IMR-90 (cell line): ENCODE measurements around the gene RPS26. TPM values are rescaled to one million over a fixed set of nuclear protein-coding genes. Genes with fewer than 3 reads are reported as not detected.

ENCODE experiments used
- ATAC-seq: fragments of 200-7000 bp; cut with Tn5 transposase; 2 replicates; pipeline ENCODE4 v1.9.1; 2020; ENCODE audit warnings: low read depth, mild to moderate bottlenecking, moderate library complexity
- BruUV-seq: library from RNA; stranded (reverse); fragments of 400-500 nt; replicated peaks from 2 replicates; lab custom pipeline; 2021; lab: Mats Ljungman, UMichigan
- CTCF ChIA-PET: fragments of 300-600 bp; formaldehyde crosslinking; extraction: SDS; loops from one replicate; lab custom pipeline; 2021; ENCODE audit warnings: antibody characterized with exemption; lab: Yijun Ruan, JAX
- POLR2A ChIA-PET: fragments of 300-600 bp; sonication (Branson Sonifier 250); formaldehyde crosslinking; loops from one replicate; lab custom pipeline; 2022; ENCODE audit warnings: antibody characterized with exemption; ENCODE audit not compliant: unreplicated experiment; lab: Charles Lee
- DNase-seq: peaks from one replicate; pipeline ENCODE4 v3.0.0; 2013
- H2AFZ ChIP-seq: replicated peaks from 2 replicates; pipeline ENCODE3; 2013; ENCODE audit warnings: low read length, mild to moderate bottlenecking; ENCODE audit not compliant: poor library complexity
- H2AK5ac ChIP-seq: 2 replicates; pipeline ENCODE4 v1.6.1; 2013; ENCODE audit warnings: low read depth, low read length, inconsistent platforms
- H2AK9ac ChIP-seq: replicated peaks from 2 replicates; pipeline ENCODE3; 2013; ENCODE audit warnings: mild to moderate bottlenecking, low read depth, low read length, moderate library complexity; ENCODE audit not compliant: poor library complexity
- H2BK120ac ChIP-seq: 2 replicates; pipeline ENCODE4 v1.6.1; 2013; ENCODE audit warnings: low read depth, low read length, inconsistent platforms
- H2BK15ac ChIP-seq: 3 replicates; pipeline ENCODE4 v1.6.1; 2013; ENCODE audit warnings: low read depth, low read length, inconsistent platforms
- H2BK20ac ChIP-seq: 2 replicates; pipeline ENCODE4 v1.6.1; 2013; ENCODE audit warnings: low read depth, mild to moderate bottlenecking, inconsistent platforms, low read length, moderate library complexity
- H2BK5ac ChIP-seq: 2 replicates; pipeline ENCODE4 v1.6.1; 2013; ENCODE audit warnings: mild to moderate bottlenecking, low read depth, low read length, inconsistent platforms; ENCODE audit not compliant: poor library complexity, severe bottlenecking
- H3K14ac ChIP-seq: replicated peaks from 2 replicates; pipeline ENCODE4 v1.6.1; 2013; ENCODE audit warnings: low read depth, low read length, inconsistent platforms
- H3K18ac ChIP-seq: 2 replicates; pipeline ENCODE4 v1.6.1; 2013; ENCODE audit warnings: low read depth, low read length, control low read depth
- H3K23ac ChIP-seq: 2 replicates; pipeline ENCODE4 v1.6.1; 2013; ENCODE audit warnings: low read depth, low read length, inconsistent platforms
- H3K27ac ChIP-seq: 2 replicates; pipeline ENCODE4 v1.5.1; 2013; ENCODE audit warnings: mild to moderate bottlenecking, control low read depth, low read length; ENCODE audit not compliant: insufficient read depth
- H3K27me3 ChIP-seq: 2 replicates; pipeline ENCODE4 v1.6.1; 2013; ENCODE audit warnings: low read length; ENCODE audit not compliant: control insufficient read depth, insufficient read depth
- H3K36me3 ChIP-seq: 2 replicates; pipeline ENCODE4 v1.6.1; 2013; ENCODE audit warnings: low read length, mixed read lengths; ENCODE audit not compliant: control insufficient read depth, insufficient read depth
- H3K4ac ChIP-seq: 2 replicates; pipeline ENCODE4 v1.6.1; 2013; ENCODE audit warnings: low read depth, low read length, inconsistent platforms
- H3K4me1 ChIP-seq: 2 replicates; pipeline ENCODE4 v1.6.1; 2013; ENCODE audit warnings: low read length, mixed read lengths; ENCODE audit not compliant: control insufficient read depth, insufficient read depth
- H3K4me2 ChIP-seq: 2 replicates; pipeline ENCODE4 v1.6.1; 2013; ENCODE audit warnings: low read depth, mild to moderate bottlenecking, control low read depth, low read length, moderate library complexity
- H3K4me3 ChIP-seq: 2 replicates; pipeline ENCODE4 v1.5.1; 2013; ENCODE audit warnings: low read depth, mild to moderate bottlenecking, control low read depth, low read length, moderate library complexity; ENCODE audit not compliant: insufficient read depth
- H3K56ac ChIP-seq: 2 replicates; pipeline ENCODE4 v1.6.1; 2013; ENCODE audit warnings: low read length, inconsistent platforms; ENCODE audit not compliant: insufficient read depth; ENCODE audit errors: extremely low read depth
- H3K79me1 ChIP-seq, 2 experiments: 2 replicates each; pipeline ENCODE4 v1.6.1; 2013; ENCODE audit warnings: low read length in 2 of 2, inconsistent platforms in 1 of 2, low read depth in 1 of 2
- H3K9ac ChIP-seq: 2 replicates; pipeline ENCODE4 v1.6.1; 2013; ENCODE audit warnings: low read depth, low read length, control low read depth
- H3K9me1 ChIP-seq: 2 replicates; pipeline ENCODE4 v1.6.1; 2013; ENCODE audit warnings: low read length, inconsistent platforms; ENCODE audit not compliant: insufficient read depth
- H3K9me3 ChIP-seq: 2 replicates; pipeline ENCODE4 v1.6.1; 2013; ENCODE audit warnings: low read length; ENCODE audit not compliant: control insufficient read depth, insufficient read depth
- H4K20me1 ChIP-seq: 2 replicates; pipeline ENCODE4 v1.6.1; 2013; ENCODE audit warnings: low read length, inconsistent platforms; ENCODE audit not compliant: insufficient read depth
- H4K5ac ChIP-seq: 2 replicates; pipeline ENCODE4 v1.6.1; 2013; ENCODE audit warnings: mild to moderate bottlenecking, low read depth, low read length, control low read depth
- H4K8ac ChIP-seq, 2 experiments: 2 replicates each; pipeline ENCODE4 v1.6.1; 2013; ENCODE audit warnings: low read depth in 2 of 2, low read length in 2 of 2, control low read depth in 1 of 2, inconsistent platforms in 1 of 2
- H4K91ac ChIP-seq: 2 replicates; pipeline ENCODE4 v1.6.1; 2013; ENCODE audit warnings: low read depth, low read length, inconsistent platforms; ENCODE audit not compliant: insufficient read depth
- BHLHE40 ChIP-seq: fragments of 150-350 bp; IDR thresholded peaks from 2 replicates; pipeline ENCODE4 v1.6.1; 2016; ENCODE audit warnings: mild to moderate bottlenecking, low read depth, low read length
- CEBPB ChIP-seq: IDR thresholded peaks from 2 replicates; pipeline ENCODE4 v1.6.1; 2012; ENCODE audit warnings: low read depth, low read length, improper control_type of control experiment
- CHD1 ChIP-seq: IDR thresholded peaks from 2 replicates; pipeline ENCODE4 v1.6.1; 2012; ENCODE audit warnings: low read depth, low read length, improper control_type of control experiment
- FOS ChIP-seq: fragments of 150-350 bp; IDR thresholded peaks from 2 replicates; pipeline ENCODE4 v1.6.1; 2016; ENCODE audit warnings: low read depth, low read length
- MAFK ChIP-seq: IDR thresholded peaks from 2 replicates; pipeline ENCODE4 v1.6.1; 2012; ENCODE audit warnings: low read depth, low read length, improper control_type of control experiment
- MAZ ChIP-seq: IDR thresholded peaks from 2 replicates; pipeline ENCODE4 v1.6.1; 2012; ENCODE audit warnings: low read depth, mild to moderate bottlenecking, low read length, improper control_type of control experiment, moderate library complexity, borderline replicate concordance
- MXI1 ChIP-seq: IDR thresholded peaks from 2 replicates; pipeline ENCODE4 v1.6.1; 2012; ENCODE audit warnings: low read depth, mild to moderate bottlenecking, low read length, moderate library complexity, borderline replicate concordance
- NFE2L2 ChIP-seq: fragments of 150-350 bp; IDR thresholded peaks from 2 replicates; pipeline ENCODE4 v1.6.1; 2016; ENCODE audit warnings: low read depth, mild to moderate bottlenecking, low read length
- POLR2A ChIP-seq: IDR thresholded peaks from 2 replicates; pipeline ENCODE4 v1.6.1; 2012; ENCODE audit warnings: mild to moderate bottlenecking, low read depth, low read length
- RAD21 ChIP-seq: IDR thresholded peaks from 2 replicates; pipeline ENCODE4 v1.6.1; 2012; ENCODE audit warnings: low read length, improper control_type of control experiment
- RCOR1 ChIP-seq: IDR thresholded peaks from 2 replicates; pipeline ENCODE4 v1.6.1; 2012; ENCODE audit warnings: mild to moderate bottlenecking, low read length, improper control_type of control experiment; ENCODE audit not compliant: insufficient replicate concordance
- RFX5 ChIP-seq: IDR thresholded peaks from 2 replicates; pipeline ENCODE4 v1.8.0; 2012; ENCODE audit warnings: low read depth, mild to moderate bottlenecking, low read length, moderate library complexity
- SMC3 ChIP-seq: fragments of 150-350 bp; IDR thresholded peaks from 2 replicates; pipeline ENCODE4 v1.6.1; 2016; ENCODE audit warnings: low read depth, mild to moderate bottlenecking, antibody characterized with exemption, low read length, moderate library complexity
- WGBS, 2 experiments: methylation state at CpG; one replicate each; pipeline versions ENCODE4 v1.1.5 to v1.1.7; 2013; ENCODE audit warnings: missing lambda C conversion rate in 2 of 2; ENCODE audit not compliant: insufficient read length in 1 of 2; ENCODE audit errors: extremely low coverage in 2 of 2; 5-methylcytosine and 5-hydroxymethylcytosine counted together
- dilution Hi-C: fragments of 300-500 bp; cut with HindIII; formaldehyde crosslinking; loops from one replicate; pipeline ENCODE4 v1.14.3; 2018; ENCODE audit warnings: low sequenced_read_pairs; ENCODE audit not compliant: unreplicated experiment
- in situ Hi-C: fragments of 300-500 bp; cut with MboI; formaldehyde crosslinking; loops from 3 replicates; pipeline ENCODE4 v1.14.3; 2019; ENCODE audit warnings: low sequenced_read_pairs, inconsistent platforms, mixed read lengths
- intact Hi-C: fragments of 100-400 bp; cut with micrococcal nuclease; formaldehyde crosslinking; loops from 2 replicates; pipeline ENCODE4 v1.10.0; 2022
- polyA plus RNA-seq, 3 experiments: library from polyadenylated mRNA; depleted of rRNA; stranded (reverse); fragments of >200 nt; gene quantifications; 2 replicates each; pipeline ENCODE4 v1.2.3, GENCODE V29; 2012; ENCODE audit warnings: low replicate concordance in 1 of 3
- total RNA-seq: library from RNA; depleted of rRNA; stranded (reverse); fragments of >200 nt; gene quantifications from 2 replicates; pipeline ENCODE4 v1.2.3, GENCODE V29; 2012
- TF ChIP-seq, protein P1 (sequence below): fragments of 150-350 bp; IDR thresholded peaks from 2 replicates; pipeline ENCODE4 v1.6.1; 2016; ENCODE audit warnings: low read depth, mild to moderate bottlenecking, low read length, moderate library complexity, borderline replicate concordance
- TF ChIP-seq, protein P2 (sequence below): fragments of 150-350 bp; IDR thresholded peaks from 2 replicates; pipeline ENCODE4 v1.6.1; 2017; ENCODE audit warnings: mild to moderate bottlenecking, antibody characterized with exemption, low read length, low read depth
- TF ChIP-seq, protein P3 (sequence below): conservative IDR thresholded peaks from 2 replicates; pipeline ENCODE4 v1.5.1; 2012; ENCODE audit warnings: mild to moderate bottlenecking, low read depth, low read length, improper control_type of control experiment

The RPS26 gene
- total and polyA plus RNA-seq, 2 of the 4 experiments (the other 2 are of a cell fraction): 307 to 1,824 TPM

DNA sequence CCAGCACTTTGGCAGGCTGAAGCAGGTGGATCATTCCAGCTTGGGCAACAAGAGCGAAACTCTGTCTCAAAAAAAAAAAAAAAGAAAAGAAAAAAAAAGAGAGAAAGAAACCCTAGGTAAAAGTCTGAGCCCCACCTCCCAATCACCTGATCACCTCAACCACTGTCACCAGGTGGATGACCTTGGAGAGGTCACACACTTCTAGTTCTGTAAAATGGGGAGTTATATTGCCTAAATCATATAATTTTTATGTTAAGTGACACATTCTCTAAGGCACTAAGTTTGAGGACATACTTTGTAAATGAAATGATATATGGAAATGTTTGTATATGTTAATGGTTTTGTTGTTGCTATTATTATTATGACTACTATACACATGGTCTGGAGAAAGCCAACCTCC lies 36.7 kb downstream of the RPS26 start:
- H3K4me2 ChIP-seq: no peak overlapping the region
- no peak overlapping the region for H2BK120ac ChIP-seq
- H2AK5ac ChIP-seq: no peak overlapping the region
- no peak overlapping the region for H4K5ac ChIP-seq
- H2AFZ ChIP-seq: peak overlapping the region; percentile 100
- no peak overlapping the region for H3K4ac ChIP-seq
- dilution Hi-C loops: no loop called here
- H2AK9ac ChIP-seq: no peak overlapping the region
- in situ Hi-C loops: no loop called here
- ChIA-PET POLR2A (interaction anchor here (0.6 kb wide), 1 partner anchor 82 kb away, joined by 8 read pairs; no protein-coding TSS in a partner anchor), CTCF (interaction anchor here (1.3 kb wide), 1 partner anchor 38 kb away, joined by 4 read pairs; the partner anchor contains the start of gene RPL41)
- no peaks in the 10 kb centered on the region; the same call in 1 of the 2 replicates for H4K20me1 ChIP-seq
- no peak overlapping the region for H4K91ac ChIP-seq
- intact Hi-C loops: loop anchor here (2.0 kb wide), 1 partner anchor 32 kb away; no protein-coding TSS in a partner anchor
- H2BK5ac ChIP-seq: no peak overlapping the region
- H3K4me3 ChIP-seq: no peak overlapping the region
- H3K36me3 ChIP-seq: no peaks in the 10 kb centered on the region
- no peak for ATAC-seq
- no CpG with 5 or more reads among the region's 1 CpG for WGBS, 2 experiments
- no peak overlapping the region for H2BK15ac ChIP-seq
- no peak overlapping the region for H3K23ac ChIP-seq
- H3K9ac ChIP-seq: no peak overlapping the region
- no peaks in the 10 kb centered on the region for H3K79me1 ChIP-seq
- no peak for DNase-seq
- H3K27ac ChIP-seq: no peak overlapping the region
- H3K56ac ChIP-seq: no peak overlapping the region
- H4K8ac ChIP-seq: peak overlapping the region in 1 of 2 experiments; percentile 49; a peak in 1 of 4 replicates
- H3K18ac ChIP-seq: no peak overlapping the region
- H3K27me3 ChIP-seq: peaks cover 31% of the 10 kb centered on the region
- no peak overlapping the region for H2BK20ac ChIP-seq
- TF ChIP-seq FOS: no peak
- TF ChIP-seq NFE2L2: no peak
- TF ChIP-seq BHLHE40: no peak
- TF ChIP-seq RCOR1: no peak
- TF ChIP-seq RFX5: no peak
- TF ChIP-seq MXI1: no peak
- TF ChIP-seq, protein P1, sequence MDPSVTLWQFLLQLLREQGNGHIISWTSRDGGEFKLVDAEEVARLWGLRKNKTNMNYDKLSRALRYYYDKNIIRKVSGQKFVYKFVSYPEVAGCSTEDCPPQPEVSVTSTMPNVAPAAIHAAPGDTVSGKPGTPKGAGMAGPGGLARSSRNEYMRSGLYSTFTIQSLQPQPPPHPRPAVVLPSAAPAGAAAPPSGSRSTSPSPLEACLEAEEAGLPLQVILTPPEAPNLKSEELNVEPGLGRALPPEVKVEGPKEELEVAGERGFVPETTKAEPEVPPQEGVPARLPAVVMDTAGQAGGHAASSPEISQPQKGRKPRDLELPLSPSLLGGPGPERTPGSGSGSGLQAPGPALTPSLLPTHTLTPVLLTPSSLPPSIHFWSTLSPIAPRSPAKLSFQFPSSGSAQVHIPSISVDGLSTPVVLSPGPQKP: no peak
- no peak for TF ChIP-seq MAFK
- no peak for TF ChIP-seq MAZ
- TF ChIP-seq, protein P2, sequence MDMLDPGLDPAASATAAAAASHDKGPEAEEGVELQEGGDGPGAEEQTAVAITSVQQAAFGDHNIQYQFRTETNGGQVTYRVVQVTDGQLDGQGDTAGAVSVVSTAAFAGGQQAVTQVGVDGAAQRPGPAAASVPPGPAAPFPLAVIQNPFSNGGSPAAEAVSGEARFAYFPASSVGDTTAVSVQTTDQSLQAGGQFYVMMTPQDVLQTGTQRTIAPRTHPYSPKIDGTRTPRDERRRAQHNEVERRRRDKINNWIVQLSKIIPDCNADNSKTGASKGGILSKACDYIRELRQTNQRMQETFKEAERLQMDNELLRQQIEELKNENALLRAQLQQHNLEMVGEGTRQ: no peak
- TF ChIP-seq RAD21: no peak
- no peak for TF ChIP-seq SMC3
- TF ChIP-seq, protein P3, sequence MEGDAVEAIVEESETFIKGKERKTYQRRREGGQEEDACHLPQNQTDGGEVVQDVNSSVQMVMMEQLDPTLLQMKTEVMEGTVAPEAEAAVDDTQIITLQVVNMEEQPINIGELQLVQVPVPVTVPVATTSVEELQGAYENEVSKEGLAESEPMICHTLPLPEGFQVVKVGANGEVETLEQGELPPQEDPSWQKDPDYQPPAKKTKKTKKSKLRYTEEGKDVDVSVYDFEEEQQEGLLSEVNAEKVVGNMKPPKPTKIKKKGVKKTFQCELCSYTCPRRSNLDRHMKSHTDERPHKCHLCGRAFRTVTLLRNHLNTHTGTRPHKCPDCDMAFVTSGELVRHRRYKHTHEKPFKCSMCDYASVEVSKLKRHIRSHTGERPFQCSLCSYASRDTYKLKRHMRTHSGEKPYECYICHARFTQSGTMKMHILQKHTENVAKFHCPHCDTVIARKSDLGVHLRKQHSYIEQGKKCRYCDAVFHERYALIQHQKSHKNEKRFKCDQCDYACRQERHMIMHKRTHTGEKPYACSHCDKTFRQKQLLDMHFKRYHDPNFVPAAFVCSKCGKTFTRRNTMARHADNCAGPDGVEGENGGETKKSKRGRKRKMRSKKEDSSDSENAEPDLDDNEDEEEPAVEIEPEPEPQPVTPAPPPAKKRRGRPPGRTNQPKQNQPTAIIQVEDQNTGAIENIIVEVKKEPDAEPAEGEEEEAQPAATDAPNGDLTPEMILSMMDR: no peak
- no peak for TF ChIP-seq POLR2A
- TF ChIP-seq CHD1: no peak
- no peak for TF ChIP-seq CEBPB
- 0 out of 2 replicates have a peak, but pooled peaks cover 3% of the 10 kb centered on the region for H3K9me1 ChIP-seq
- no peak overlapping the region for H3K14ac ChIP-seq
- H3K9me3 ChIP-seq: no peaks in the 10 kb centered on the region
- BruUV-seq: no TSS peak
- peaks cover 4% of the 10 kb centered on the region; the same call in 1 of the 2 replicates for H3K4me1 ChIP-seq
